ENCODE measurements around the gene TP63.

- TF ChIP-seq POLR2A (IDR thresholded peaks at IDR 0.05): no peak
- TF ChIP-seq CTCF (IDR thresholded peaks at IDR 0.05): no peak
Observed at GRCh38 chr3:189821262-189821661, 190.1 kb downstream of the TP63 start.

Data from adrenal gland (tissue), 5 donors.